LNCAP (cell line): ENCODE measurements around the gene DHRSX.

Source experiments
- TF ChIP-seq, protein P1 (sequence below): fragments of 450-650 bp; IDR thresholded peaks from 2 replicates; pipeline ENCODE4 v1.5.1; 2017; ENCODE audit warnings: mild to moderate bottlenecking

The DHRSX gene

DNA sequence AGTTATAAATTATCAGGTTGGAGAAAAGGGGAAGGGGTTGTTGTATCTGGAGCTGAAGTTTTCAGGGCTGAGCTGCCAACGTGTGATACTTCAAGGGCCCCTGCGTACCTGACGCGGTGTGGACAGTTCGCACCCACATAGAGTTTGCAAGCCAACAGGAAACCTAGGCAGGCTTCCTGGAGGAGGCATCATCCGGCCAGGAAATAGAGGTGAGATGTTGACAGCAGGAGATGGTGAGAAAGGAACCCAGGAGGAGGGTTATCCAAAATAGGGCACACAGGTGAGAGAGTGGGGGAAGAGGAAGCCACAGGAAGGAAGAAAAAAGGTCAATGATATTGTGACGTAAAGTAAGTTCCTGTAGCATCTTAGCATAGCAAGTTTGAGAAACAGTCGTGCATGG is 127.2 kb downstream of the DHRSX start:
- TF ChIP-seq, protein P1, sequence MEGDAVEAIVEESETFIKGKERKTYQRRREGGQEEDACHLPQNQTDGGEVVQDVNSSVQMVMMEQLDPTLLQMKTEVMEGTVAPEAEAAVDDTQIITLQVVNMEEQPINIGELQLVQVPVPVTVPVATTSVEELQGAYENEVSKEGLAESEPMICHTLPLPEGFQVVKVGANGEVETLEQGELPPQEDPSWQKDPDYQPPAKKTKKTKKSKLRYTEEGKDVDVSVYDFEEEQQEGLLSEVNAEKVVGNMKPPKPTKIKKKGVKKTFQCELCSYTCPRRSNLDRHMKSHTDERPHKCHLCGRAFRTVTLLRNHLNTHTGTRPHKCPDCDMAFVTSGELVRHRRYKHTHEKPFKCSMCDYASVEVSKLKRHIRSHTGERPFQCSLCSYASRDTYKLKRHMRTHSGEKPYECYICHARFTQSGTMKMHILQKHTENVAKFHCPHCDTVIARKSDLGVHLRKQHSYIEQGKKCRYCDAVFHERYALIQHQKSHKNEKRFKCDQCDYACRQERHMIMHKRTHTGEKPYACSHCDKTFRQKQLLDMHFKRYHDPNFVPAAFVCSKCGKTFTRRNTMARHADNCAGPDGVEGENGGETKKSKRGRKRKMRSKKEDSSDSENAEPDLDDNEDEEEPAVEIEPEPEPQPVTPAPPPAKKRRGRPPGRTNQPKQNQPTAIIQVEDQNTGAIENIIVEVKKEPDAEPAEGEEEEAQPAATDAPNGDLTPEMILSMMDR: no peak

- TF ChIP-seq, protein P1: no peak
Measured at GRCh38 chrX:2371026-2371711, 129.6 kb downstream of the DHRSX start.

- TF ChIP-seq, protein P1: no peak
Measured at GRCh38 chrX:2370456-2370855, 130.3 kb downstream of the DHRSX start.

- TF ChIP-seq, protein P1: no peak
Measured at GRCh38 chrX:2369206-2369605, 131.6 kb downstream of the DHRSX start.

GRCh38 chrX:2360731-2361130 is 140.0 kb downstream of the DHRSX start:
- TF ChIP-seq, protein P1: no peak

- TF ChIP-seq, protein P1: no peak
Measured at GRCh38 chrX:2351999-2352995, 148.5 kb downstream of the DHRSX start.

GRCh38 chrX:2351321-2351720 is 149.5 kb downstream of the DHRSX start:
- TF ChIP-seq, protein P1: no peak
